ENCODE results near the gene LMLN. TPM values are rescaled to one million over a fixed set of nuclear protein-coding genes. Genes with fewer than 3 reads are reported as not detected.

The LMLN gene
- polyA plus RNA-seq, 1 of the 3 experiments (the other 2 are of a cell fraction): 7.4 TPM

- TF ChIP-seq, protein P1, sequence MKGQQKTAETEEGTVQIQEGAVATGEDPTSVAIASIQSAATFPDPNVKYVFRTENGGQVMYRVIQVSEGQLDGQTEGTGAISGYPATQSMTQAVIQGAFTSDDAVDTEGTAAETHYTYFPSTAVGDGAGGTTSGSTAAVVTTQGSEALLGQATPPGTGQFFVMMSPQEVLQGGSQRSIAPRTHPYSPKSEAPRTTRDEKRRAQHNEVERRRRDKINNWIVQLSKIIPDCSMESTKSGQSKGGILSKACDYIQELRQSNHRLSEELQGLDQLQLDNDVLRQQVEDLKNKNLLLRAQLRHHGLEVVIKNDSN (IDR thresholded peaks at IDR 0.05; ENCODE audit: borderline replicate concordance, low read depth): no peak
- TF ChIP-seq YY1 (IDR thresholded peaks at IDR 0.05; ENCODE audit: low read depth) (no peak), CTCF (IDR thresholded peaks at IDR 0.05) (no peak), JUND (IDR thresholded peaks at IDR 0.05) (no peak)
- TF ChIP-seq, protein P2, sequence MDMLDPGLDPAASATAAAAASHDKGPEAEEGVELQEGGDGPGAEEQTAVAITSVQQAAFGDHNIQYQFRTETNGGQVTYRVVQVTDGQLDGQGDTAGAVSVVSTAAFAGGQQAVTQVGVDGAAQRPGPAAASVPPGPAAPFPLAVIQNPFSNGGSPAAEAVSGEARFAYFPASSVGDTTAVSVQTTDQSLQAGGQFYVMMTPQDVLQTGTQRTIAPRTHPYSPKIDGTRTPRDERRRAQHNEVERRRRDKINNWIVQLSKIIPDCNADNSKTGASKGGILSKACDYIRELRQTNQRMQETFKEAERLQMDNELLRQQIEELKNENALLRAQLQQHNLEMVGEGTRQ (IDR thresholded peaks at IDR 0.05; ENCODE audit: borderline replicate concordance, low read depth, low read length): no peak
Observed at GRCh38 chr3:198025644-198026043, 65.6 kb downstream of the LMLN start (continued).

GRCh38 chr3:198026620-198027019, 66.6 kb downstream of the LMLN start:
- POLR2A ChIA-PET: no interaction called here
- no peak for DNase-seq
- Histone ChIP-seq H3F3A (replicated peaks; ENCODE audit: insufficient read depth) (no peaks in the 10 kb centered on the region), H3K27me3 (ENCODE audit: insufficient read depth) (no peaks in the 10 kb centered on the region), H4K20me1 (ENCODE audit: insufficient read depth) (no peaks in the 10 kb centered on the region), H3K4me3 (ENCODE audit: low read depth in 2 of 2, low read length in 1 of 2) (no peak overlapping the region), H3K9me3 (no peaks in the 10 kb centered on the region), H3K36me3 (replicated peaks in 1 of 2; ENCODE audit: control insufficient read depth in 1 of 2, insufficient read depth in 2 of 2, low read length in 1 of 2) (peaks cover 0 to 3% of the 10 kb centered on the region in 2 experiments), H2AFZ (ENCODE audit: low read depth) (no peak overlapping the region), H3K9ac (no peak overlapping the region), H3K4me2 (no peak overlapping the region), H3K4me1 (ENCODE audit: control insufficient read depth in 1 of 2, insufficient read depth in 2 of 2, low read depth in 1 of 2, low read length in 1 of 2) (0 out of 4 replicates have a peak, but pooled peaks cover 0 to 3% of the 10 kb centered on the region in 2 experiments), H3K79me2 (ENCODE audit: insufficient read depth) (no peaks in the 10 kb centered on the region), H3K27ac (ENCODE audit: low read depth in 2 of 2, low read length in 1 of 2) (no peak overlapping the region), H3K9me2 (no peaks in the 10 kb centered on the region)
- 85% methylated on average over 5 of the region's 5 CpGs for WGBS (ENCODE audit: low lambda C conversion rate)
- TF ChIP-seq, protein P2 (IDR thresholded peaks at IDR 0.05; ENCODE audit: borderline replicate concordance, low read depth, low read length): no peak
- TF ChIP-seq FOXM1 (IDR thresholded peaks at IDR 0.05; ENCODE audit: low read depth): no peak
- TF ChIP-seq, protein P3, sequence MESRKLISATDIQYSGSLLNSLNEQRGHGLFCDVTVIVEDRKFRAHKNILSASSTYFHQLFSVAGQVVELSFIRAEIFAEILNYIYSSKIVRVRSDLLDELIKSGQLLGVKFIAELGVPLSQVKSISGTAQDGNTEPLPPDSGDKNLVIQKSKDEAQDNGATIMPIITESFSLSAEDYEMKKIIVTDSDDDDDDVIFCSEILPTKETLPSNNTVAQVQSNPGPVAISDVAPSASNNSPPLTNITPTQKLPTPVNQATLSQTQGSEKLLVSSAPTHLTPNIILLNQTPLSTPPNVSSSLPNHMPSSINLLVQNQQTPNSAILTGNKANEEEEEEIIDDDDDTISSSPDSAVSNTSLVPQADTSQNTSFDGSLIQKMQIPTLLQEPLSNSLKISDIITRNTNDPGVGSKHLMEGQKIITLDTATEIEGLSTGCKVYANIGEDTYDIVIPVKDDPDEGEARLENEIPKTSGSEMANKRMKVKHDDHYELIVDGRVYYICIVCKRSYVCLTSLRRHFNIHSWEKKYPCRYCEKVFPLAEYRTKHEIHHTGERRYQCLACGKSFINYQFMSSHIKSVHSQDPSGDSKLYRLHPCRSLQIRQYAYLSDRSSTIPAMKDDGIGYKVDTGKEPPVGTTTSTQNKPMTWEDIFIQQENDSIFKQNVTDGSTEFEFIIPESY (IDR thresholded peaks at IDR 0.05; ENCODE audit: borderline replicate concordance, low read depth): no peak
- no peak for TF ChIP-seq SIN3A (IDR thresholded peaks at IDR 0.05; ENCODE audit: borderline replicate concordance, low read depth, low read length)
- CTCF ChIA-PET: no interaction called here

Data from SK-N-SH (cell line).